H9 (cell line): ENCODE measurements around the gene B4GALNT1. TPM values are rescaled to one million over a fixed set of nuclear protein-coding genes. Genes with fewer than 3 reads are reported as not detected.

Source experiments
- DNase-seq: peaks from one replicate; pipeline ENCODE4 v3.0.0-alpha.2; 2017
- H2AFZ ChIP-seq: one replicate; pipeline ENCODE4 v1.6.1; 2013; ENCODE audit warnings: mild to moderate bottlenecking, low read length, control low read depth, moderate library complexity
- H2AK5ac ChIP-seq: 2 replicates; pipeline ENCODE4 v1.6.1; 2013; ENCODE audit warnings: low read length, control low read depth, mixed read lengths; ENCODE audit not compliant: insufficient read length
- H2BK120ac ChIP-seq: one replicate; pipeline ENCODE4 v1.6.1; 2013; ENCODE audit warnings: low read depth, mild to moderate bottlenecking, low read length, control low read depth, inconsistent platforms; ENCODE audit not compliant: poor library complexity, severe bottlenecking
- H2BK12ac ChIP-seq: 2 replicates; pipeline ENCODE4 v1.6.1; 2013; ENCODE audit warnings: low read length, control low read depth, mixed read lengths, low read depth; ENCODE audit not compliant: insufficient read length
- H2BK15ac ChIP-seq: 2 replicates; pipeline ENCODE4 v1.6.1; 2013; ENCODE audit warnings: low read depth, low read length, control low read depth
- H2BK20ac ChIP-seq: one replicate; pipeline ENCODE4 v1.6.1; 2013; ENCODE audit warnings: low read depth, mild to moderate bottlenecking, low read length, control low read depth, inconsistent platforms; ENCODE audit not compliant: poor library complexity, severe bottlenecking
- H2BK5ac ChIP-seq: 2 replicates; pipeline ENCODE4 v1.6.1; 2013; ENCODE audit warnings: low read length, control low read depth, mixed read lengths; ENCODE audit not compliant: insufficient read length
- H3K14ac ChIP-seq: 2 replicates; pipeline ENCODE4 v1.6.1; 2013; ENCODE audit warnings: low read length, control low read depth; ENCODE audit not compliant: insufficient read depth
- H3K18ac ChIP-seq: 2 replicates; pipeline ENCODE4 v1.6.1; 2013; ENCODE audit warnings: low read depth, mild to moderate bottlenecking, mixed read lengths, low read length, control low read depth; ENCODE audit not compliant: insufficient read length
- H3K23ac ChIP-seq: 2 replicates; pipeline ENCODE4 v1.6.1; 2013; ENCODE audit warnings: low read length, control low read depth, mixed read lengths, low read depth; ENCODE audit not compliant: insufficient read length
- H3K23me2 ChIP-seq: 2 replicates; pipeline ENCODE4 v1.6.1; 2013; ENCODE audit warnings: low read depth, mild to moderate bottlenecking, mixed read lengths, low read length, control low read depth; ENCODE audit not compliant: insufficient read length, poor library complexity, severe bottlenecking
- H3K27ac ChIP-seq: 2 replicates; pipeline ENCODE4 v1.5.1; 2013; ENCODE audit warnings: low read length, control low read depth, mixed read lengths, low read depth; ENCODE audit not compliant: insufficient read length
- H3K27me3 ChIP-seq: 2 replicates; pipeline ENCODE4 v1.6.1; 2013; ENCODE audit warnings: low read length, control low read depth, inconsistent platforms; ENCODE audit not compliant: insufficient read depth
- H3K4ac ChIP-seq: 2 replicates; pipeline ENCODE4 v1.6.1; 2013; ENCODE audit warnings: low read depth, mild to moderate bottlenecking, control low read depth, inconsistent platforms, low read length, moderate library complexity
- H3K4me1 ChIP-seq: 2 replicates; pipeline ENCODE4 v1.6.1; 2013; ENCODE audit warnings: low read length, control low read depth, inconsistent platforms; ENCODE audit not compliant: insufficient read depth
- H3K4me2 ChIP-seq: 2 replicates; pipeline ENCODE4 v1.6.1; 2013; ENCODE audit warnings: low read length, control low read depth, mixed read lengths; ENCODE audit not compliant: insufficient read length, insufficient read depth
- H3K56ac ChIP-seq: 2 replicates; pipeline ENCODE4 v1.6.1; 2013; ENCODE audit warnings: low read depth, mild to moderate bottlenecking, mixed read lengths, low read length, control low read depth; ENCODE audit not compliant: insufficient read length
- H3K79me1 ChIP-seq: 2 replicates; pipeline ENCODE4 v1.6.1; 2013; ENCODE audit warnings: low read depth, mild to moderate bottlenecking, moderate library complexity, low read length, control low read depth, inconsistent platforms; ENCODE audit not compliant: insufficient read depth, poor library complexity, severe bottlenecking
- H3K79me2 ChIP-seq: 2 replicates; pipeline ENCODE4 v1.6.1; 2013; ENCODE audit warnings: low read length, control low read depth, inconsistent platforms; ENCODE audit not compliant: insufficient read depth
- H3K9ac ChIP-seq: 2 replicates; pipeline ENCODE4 v1.6.1; 2013; ENCODE audit warnings: low read length, control low read depth, mixed read lengths; ENCODE audit not compliant: insufficient read length; ENCODE audit errors: extremely low read depth
- H3K9me3 ChIP-seq: one replicate; pipeline ENCODE4 v1.6.1; 2013; ENCODE audit warnings: low read depth, low read length, inconsistent platforms; ENCODE audit not compliant: control insufficient read depth
- H3T11ph ChIP-seq: one replicate; pipeline ENCODE4 v1.6.1; 2013; ENCODE audit warnings: mild to moderate bottlenecking, low read length, control low read depth, inconsistent platforms
- H4K20me1 ChIP-seq: one replicate; pipeline ENCODE4 v1.6.1; 2013; ENCODE audit not compliant: control insufficient read depth, insufficient read length, insufficient read depth
- H4K5ac ChIP-seq: 2 replicates; pipeline ENCODE4 v1.6.1; 2013; ENCODE audit warnings: low read depth, mild to moderate bottlenecking, mixed read lengths, low read length, control low read depth; ENCODE audit not compliant: insufficient read length
- H4K8ac ChIP-seq: replicated peaks from 2 replicates; pipeline ENCODE4 v1.6.1; 2013; ENCODE audit warnings: low read length, control low read depth, mixed read lengths, low read depth; ENCODE audit not compliant: insufficient read length
- H4K91ac ChIP-seq: 2 replicates; pipeline ENCODE4 v1.6.1; 2013; ENCODE audit warnings: low read depth, mild to moderate bottlenecking, moderate library complexity, mixed read lengths, low read length, control low read depth; ENCODE audit not compliant: insufficient read length
- H3K27ac Mint-ChIP-seq, 3 experiments: 2 replicates in 2 of 3; 3 replicates in 1 of 3; pipeline ENCODE4 v1.8.0; 2020 to 2021; ENCODE audit warnings: mixed read lengths in 3 of 3, mild to moderate bottlenecking in 1 of 3, moderate library complexity in 1 of 3
- H3K27me3 Mint-ChIP-seq: 2 replicates; pipeline ENCODE4 v1.8.0; 2021; ENCODE audit warnings: low read depth, mild to moderate bottlenecking, moderate library complexity, mixed read lengths
- H3K36me3 Mint-ChIP-seq, 3 experiments: 2 replicates in 2 of 3; 3 replicates in 1 of 3; pipeline ENCODE4 v1.8.0; 2020 to 2021; ENCODE audit warnings: low read depth in 3 of 3, mixed read lengths in 3 of 3; ENCODE audit not compliant: insufficient read depth in 1 of 3
- H3K4me1 Mint-ChIP-seq, 2 experiments: 2 replicates each; pipeline ENCODE4 v1.8.0; 2020; ENCODE audit warnings: mixed read lengths in 2 of 2
- H3K4me3 Mint-ChIP-seq, 2 experiments: 2 replicates in 1 of 2; 3 replicates in 1 of 2; pipeline ENCODE4 v1.8.0; 2020 to 2021; ENCODE audit warnings: mild to moderate bottlenecking in 2 of 2, mixed read lengths in 2 of 2, moderate library complexity in 1 of 2
- H3K9me3 Mint-ChIP-seq, 2 experiments: 2 replicates in 1 of 2; 3 replicates in 1 of 2; pipeline ENCODE4 v1.8.0; 2020; ENCODE audit warnings: mild to moderate bottlenecking in 2 of 2, mixed read lengths in 2 of 2, moderate library complexity in 1 of 2
- CTCF ChIP-seq: fragments of 200-600 bp; sonication (generic); conservative IDR thresholded peaks from 3 replicates; pipeline ENCODE4 v1.8.0; 2021; ENCODE audit warnings: antibody characterized with exemption, mild to moderate bottlenecking
- WGBS: extraction: QIAGEN DNeasy Blood & Tissue Kit; methylation state at CpG from one replicate; pipeline ENCODE4 v1.1.7; 2013; ENCODE audit warnings: missing lambda C conversion rate, low lambda C conversion rate, mixed read lengths; ENCODE audit not compliant: insufficient read length; ENCODE audit errors: extremely low coverage; 5-methylcytosine and 5-hydroxymethylcytosine counted together
- total RNA-seq: library from RNA; stranded (reverse); gene quantifications from 2 replicates; pipeline ENCODE4 v1.2.1, GENCODE V29; 2021

B4GALNT1 gene
- total RNA-seq, 1 experiment from 2014 or later = 2.3 TPM

DNA sequence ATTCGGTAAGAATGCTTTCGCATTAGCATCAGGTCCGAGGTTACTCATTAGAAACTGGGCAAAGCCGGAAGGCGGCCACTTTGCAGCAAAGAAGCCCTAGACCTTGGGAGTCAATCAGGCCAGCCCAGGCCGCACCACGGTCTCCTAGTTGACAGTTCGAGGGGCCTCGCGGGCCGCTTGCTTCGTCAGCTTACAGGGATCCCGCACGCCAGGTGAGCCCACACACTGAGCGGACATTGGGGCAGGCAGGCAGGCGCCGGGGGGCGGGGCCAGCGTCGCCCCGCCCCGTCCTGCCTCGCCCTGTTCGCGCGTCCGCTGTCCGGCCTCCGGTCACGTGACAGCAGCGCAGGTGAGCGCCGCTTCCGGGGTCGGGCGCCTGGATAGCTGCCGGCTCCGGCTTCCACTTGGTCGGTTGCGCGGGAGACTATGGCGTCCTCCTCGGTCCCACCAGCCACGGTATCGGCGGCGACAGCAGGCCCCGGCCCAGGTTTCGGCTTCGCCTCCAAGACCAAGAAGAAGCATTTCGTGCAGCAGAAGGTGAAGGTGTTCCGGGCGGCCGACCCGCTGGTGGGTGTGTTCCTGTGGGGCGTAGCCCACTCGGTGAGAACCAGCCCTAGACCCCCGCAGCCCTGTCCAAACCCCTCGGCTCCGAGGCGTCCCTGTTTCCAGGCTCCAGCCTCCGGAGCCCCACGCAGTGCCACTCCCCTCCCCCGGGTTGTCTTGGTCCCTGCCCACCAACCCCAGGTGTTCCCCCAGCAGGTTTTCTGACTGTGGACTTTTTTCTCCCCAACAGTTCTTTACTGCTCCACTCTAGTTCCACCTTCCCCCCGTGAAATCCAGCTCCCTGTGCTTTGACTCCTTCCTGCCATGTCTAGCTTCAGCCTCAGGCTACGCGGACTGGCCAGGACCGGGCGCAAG lies 41.9 kb downstream of the B4GALNT1 start, which contains the start of gene PIP4K2C:
Gene PIP4K2C (plus strand): TSS at position 329 of the 918 bp plus-strand sequence. CDS start 98 bp downstream, at position 427.
- H3K18ac ChIP-seq = peak within 1 kb of the TSS; percentile 85

More for the DNA sequence above, 41.9 kb downstream of the B4GALNT1 start, which contains the start of gene PIP4K2C:
- Histone ChIP-seq H3K79me1 (peaks cover 8% of the 10 kb centered on the region), H3K79me2 (peaks cover 3% of the 10 kb centered on the region; the same call in 1 of the 2 replicates), H4K20me1 (no peaks in the 10 kb centered on the region), H4K5ac (no peak within 1 kb of the TSS), H2BK15ac (no peak within 1 kb of the TSS), H3K9ac (peak within 1 kb of the TSS; percentile 35), H3K56ac (no peak within 1 kb of the TSS), H4K91ac (no peak within 1 kb of the TSS), H3K27ac (peak within 1 kb of the TSS; percentile 36), H2BK5ac (no peak within 1 kb of the TSS), H2BK12ac (no peak within 1 kb of the TSS), H3K23ac (no peak within 1 kb of the TSS), H2AFZ (peak within 1 kb of the TSS; percentile 24), H2BK20ac (no peak within 1 kb of the TSS), H3K9me3 (no peaks in the 10 kb centered on the region), H4K8ac (no peak within 1 kb of the TSS), H2BK120ac (no peak within 1 kb of the TSS), H3K14ac (peak within 1 kb of the TSS; percentile 54), H2AK5ac (no peak within 1 kb of the TSS), H3K4me2 (peak within 1 kb of the TSS; percentile 58), H3K4me1 (peaks cover 5% of the 10 kb centered on the region; the same call in 1 of the 2 replicates), H3K27me3 (no peaks in the 10 kb centered on the region), H3T11ph (no peak within 1 kb of the TSS), H3K23me2 (peaks cover 16% of the 10 kb centered on the region), H3K4ac (no peak within 1 kb of the TSS)
- TF ChIP-seq CTCF = no peak
- no CpG with 5 or more reads among the region's 69 CpGs for WGBS
- Mint-ChIP-seq H3K36me3 (peaks cover 0 to 15% (median 10%) of the 10 kb centered on the region in 3 experiments; a peak in 6 of 7 replicates), H3K4me3 (peak within 1 kb of the TSS; percentile 84 to 93), H3K27me3 (no peaks in the 10 kb centered on the region), H3K9me3 (no peaks in the 10 kb centered on the region), H3K4me1 (peaks cover 15 to 20% of the 10 kb centered on the region in 2 experiments), H3K27ac (peak within 1 kb of the TSS; percentile 7 to 92 (median 73); a peak in 5 of 7 replicates)
- DNase-seq = peak; percentile 98
